DMS153 (cell line): ENCODE measurements around the gene MYOCOS.
"Not testable (repeated sequence)": the region's sequence is repeated elsewhere in the genome, so short reads cannot be mapped to it uniquely, and the experiment has no call there.

Experiments used
- DNase-seq: peaks from one replicate; lab custom pipeline; 2025; lab: John Stamatoyannopoulos, UW

Gene MYOCOS

DNA sequence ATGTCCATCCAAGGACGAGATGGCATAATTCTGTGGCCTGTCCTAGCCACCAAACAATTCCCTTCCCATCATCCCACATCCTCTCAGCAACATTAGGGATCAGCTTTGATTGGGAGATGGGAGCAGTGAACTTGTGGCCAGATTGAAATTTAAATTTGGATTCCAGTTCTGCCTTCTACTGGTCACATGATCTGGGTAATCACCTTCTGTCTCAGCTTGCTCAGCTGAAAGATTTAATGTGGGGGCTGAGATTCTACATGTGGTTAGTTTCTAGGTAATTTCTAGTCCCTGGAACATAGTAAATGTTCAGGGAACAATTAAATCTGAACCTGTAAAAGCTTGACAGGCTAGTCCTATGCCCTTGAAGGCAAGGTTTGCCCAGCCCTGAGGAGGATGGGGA is 3.2 kb downstream of the MYOCOS start:
- no peak for DNase-seq

DNA sequence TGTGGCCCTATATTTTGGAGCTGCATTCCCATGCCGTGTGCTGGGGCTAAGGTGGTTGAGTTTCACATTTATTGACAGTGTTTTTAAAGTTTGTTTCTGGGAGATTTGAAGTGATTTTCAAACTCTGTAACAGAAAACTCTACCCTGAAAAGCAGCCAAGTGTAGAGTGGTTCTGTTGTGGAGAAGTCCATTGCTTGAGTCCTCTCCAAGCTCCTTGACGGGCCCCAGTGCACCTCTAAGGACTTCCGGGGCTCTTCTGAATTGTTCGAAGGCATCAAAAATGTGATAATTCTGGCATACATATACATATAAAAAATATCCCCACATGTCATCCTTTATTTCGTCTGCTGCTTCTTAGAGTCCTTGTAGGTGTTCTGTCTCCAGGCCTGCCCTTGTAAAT is 5.0 kb downstream of the MYOCOS start:
- no peak for DNase-seq

DNA sequence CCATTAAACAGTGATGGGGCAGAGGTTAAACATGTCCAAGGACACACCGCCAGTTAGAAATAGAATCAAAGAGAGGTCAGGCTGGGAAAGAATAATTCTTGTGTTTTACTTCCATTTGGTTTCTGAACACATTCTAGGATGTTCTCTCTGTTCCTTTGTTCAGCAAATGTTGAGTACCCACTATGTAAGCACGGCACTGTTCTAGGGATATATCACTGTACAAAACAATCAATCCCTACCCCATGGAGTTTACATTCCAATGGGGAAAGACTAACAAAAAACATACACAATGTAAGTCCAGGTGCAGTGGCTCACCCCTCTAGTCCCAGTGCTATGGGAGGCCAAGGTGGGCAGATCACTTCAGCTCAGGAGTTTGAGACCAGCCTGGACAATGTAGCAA is 6.2 kb downstream of the MYOCOS start:
- no peak for DNase-seq

DNA sequence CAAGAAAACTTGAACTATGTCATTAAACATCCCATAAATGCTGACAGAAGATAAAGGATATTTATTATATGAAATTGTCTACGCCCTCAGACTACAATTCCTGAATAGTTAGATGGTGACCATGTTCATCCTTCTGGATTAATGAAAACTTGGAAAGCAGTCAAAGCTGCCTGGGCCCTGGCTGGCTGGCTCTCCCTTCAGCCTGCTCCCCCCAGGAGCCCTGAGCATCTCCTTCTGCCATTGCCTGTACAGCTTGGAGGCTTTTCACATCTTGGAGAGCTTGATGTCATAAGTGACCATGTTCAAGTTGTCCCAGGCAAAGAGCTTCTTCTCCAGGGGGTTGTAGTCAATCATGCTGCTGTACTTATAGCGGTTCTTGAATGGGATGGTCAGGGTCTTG is 13.6 kb downstream of the MYOCOS start:
- no peak for DNase-seq

DNA sequence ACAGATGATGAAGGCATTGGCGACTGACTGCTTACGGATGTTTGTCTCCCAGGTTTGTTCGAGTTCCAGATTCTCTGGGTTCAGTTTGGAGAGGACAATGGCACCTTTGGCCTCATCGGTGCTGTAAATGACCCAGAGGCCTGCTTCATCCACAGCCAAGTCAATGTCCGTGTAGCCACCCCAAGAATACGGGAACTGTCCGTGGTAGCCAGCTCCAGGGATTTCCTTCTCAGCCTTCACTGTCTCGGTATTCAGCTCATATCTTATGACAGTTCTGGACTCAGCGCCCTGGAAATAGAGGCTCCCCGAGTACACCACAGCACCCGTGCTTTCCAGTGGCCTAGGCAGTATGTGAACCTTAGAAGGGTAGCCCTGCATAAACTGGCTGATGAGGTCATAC is 14.1 kb downstream of the MYOCOS start:
- no peak for DNase-seq

DNA sequence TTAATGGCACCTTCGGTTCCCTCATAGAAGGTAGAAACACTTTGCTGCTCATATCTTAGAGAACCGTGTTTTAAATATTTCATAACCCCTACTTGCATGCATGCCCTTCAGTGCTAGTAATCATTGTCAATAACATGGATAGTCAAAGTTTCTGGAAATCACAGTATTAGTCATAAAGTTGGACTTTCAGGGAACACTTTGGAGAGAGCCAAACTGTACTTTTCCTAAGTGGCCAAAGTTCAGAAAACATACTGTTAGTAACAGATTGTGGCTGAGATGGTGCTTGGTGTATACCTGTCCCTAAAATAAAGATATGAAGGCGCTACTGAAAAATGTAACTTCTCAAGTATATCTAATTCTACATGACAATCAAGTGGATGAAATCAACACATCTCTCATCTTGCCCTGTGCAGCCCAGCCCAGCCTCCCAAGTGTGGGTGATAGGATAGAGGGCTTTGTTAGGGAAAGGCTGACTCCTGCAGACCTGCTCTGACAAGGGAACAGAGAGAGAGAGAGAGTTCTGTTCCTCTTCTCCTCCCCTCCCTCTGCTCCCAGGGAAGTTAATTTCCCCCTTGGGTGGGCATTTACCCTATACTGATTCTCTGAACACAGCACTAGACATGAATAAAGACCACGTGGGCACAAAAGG is 16.0 kb downstream of the MYOCOS start:
- no peak for DNase-seq

DNA sequence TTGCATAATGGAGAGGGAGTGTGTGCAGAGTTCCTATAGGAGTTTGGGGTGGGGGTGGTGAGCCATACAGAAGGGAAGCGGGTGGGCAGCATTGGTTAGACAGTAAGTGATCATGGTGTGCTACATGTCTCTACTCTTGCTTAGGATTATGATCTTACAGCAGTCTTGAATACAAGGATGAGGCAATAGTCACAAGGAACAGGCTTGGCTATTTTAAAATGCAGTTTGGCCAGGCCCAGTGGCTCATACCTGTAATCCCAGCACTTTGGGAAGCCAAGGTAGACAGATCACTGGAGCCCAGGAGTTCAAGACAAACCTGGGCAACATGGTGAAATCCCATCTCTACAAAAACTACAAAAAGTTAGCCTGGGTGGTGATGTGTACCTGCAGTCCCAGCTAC is 18.2 kb downstream of the MYOCOS start:
- no peak for DNase-seq

DNA sequence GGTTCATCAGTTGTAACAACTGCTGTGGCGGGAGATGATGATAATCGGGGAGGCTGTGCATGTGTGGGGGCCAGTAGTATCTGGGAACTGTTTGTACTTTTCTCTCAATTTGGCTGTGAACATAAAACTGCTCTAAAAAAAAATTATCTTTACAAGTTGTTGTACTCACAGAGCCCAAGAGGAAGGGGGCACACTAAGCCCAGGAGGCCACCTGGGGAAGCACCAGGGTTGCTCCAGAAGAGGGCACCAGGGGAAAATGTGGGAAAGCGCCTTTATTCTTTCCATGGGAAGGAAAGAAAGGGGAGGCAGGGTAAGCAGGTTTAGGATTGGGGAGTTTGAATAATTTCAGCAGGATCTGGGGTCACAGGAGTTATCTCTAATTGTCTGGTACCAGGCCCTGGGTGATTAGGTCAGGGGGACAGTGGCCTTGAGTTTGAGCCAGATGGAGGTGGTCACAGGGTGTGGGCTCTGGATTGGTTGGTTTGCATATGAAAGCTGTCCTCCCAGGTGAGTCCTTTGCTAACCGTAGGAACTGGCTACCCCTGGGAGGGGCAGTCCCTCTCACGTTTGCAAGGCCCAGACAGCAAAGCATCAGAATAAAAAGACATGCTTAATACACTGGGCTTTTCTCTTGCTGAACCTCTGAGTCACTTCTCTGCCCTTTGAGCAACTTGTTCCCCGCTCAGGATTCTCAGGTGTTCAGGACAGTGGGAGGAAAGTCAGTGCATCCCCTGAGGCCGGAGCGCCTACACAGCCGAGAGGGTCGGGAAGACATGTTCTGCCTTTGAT is 19.2 kb downstream of the MYOCOS start:
- no peak for DNase-seq

DNA sequence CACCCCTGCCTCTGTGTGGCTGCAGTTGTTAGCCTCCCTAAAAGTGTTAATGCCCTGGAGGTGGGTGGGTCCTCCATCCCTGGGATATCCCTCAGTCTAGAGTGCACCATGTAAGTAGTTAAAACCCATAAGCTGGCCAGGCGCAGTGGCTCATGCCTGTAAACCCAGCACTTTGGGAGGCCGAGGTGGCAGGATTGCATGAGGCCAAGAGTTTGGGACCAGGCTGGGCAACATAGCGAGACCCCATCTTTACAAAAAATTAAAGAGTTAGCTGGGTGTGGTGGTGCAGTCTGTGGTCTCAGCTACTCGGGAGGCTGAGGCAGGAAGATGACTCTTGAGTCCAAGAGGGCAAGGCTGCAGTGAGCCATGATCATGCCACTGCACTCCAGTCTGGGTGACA is 20.2 kb downstream of the MYOCOS start:
- no peak for DNase-seq

DNA sequence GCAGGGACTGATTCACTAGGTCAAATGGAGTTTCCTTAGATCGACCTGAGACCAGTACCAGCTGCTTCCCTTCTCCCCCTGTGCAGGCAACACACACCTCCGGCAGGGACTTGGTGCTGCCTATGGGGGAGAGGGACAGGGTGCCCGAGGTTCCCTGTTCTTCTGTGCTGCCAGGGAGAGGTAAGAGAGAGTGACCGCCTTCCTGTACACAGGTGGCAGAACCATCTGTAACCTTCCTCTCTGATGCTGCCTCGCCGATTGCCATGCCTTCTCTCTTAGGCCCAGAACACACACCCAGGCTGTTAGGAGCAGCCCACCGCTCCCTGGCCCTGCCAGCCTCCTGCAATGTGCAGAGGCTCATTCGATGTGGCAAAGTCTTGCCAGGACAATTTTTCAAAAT is 21.1 kb downstream of the MYOCOS start:
- DNase-seq, result no peak

DNA sequence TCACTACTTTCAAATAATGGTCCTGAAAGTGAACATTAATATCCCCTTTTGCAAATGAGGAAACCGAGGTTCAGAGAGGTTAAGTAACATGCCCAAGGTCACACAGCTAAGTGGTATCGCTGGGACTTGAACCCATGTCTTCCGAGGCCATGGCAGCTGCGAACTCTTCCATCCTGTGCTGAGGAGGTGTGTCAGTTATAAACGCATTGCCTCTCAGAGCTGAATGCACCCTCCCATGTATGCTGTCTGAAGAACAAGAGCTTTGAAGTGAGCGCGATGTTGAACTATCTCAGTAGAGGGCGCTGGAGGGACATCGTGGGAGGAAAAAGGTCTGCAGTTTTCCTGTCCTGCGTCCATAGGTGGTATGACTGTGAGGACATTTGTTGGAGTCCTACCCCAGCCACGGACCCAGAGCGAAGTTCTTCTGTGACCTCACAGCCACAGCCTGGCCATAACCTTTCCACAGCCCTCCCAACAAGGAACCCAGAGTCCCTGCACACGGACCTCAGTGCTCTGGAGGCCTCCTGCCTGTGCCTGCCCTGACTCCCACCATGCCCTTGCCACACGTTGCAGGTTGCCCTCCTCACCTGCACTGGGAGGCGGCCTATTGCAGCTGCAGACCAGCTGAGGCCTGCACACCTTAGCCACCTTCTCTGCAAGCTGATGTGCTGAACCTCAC is 22.9 kb downstream of the MYOCOS start:
- DNase-seq, result peak; percentile 83

DNA sequence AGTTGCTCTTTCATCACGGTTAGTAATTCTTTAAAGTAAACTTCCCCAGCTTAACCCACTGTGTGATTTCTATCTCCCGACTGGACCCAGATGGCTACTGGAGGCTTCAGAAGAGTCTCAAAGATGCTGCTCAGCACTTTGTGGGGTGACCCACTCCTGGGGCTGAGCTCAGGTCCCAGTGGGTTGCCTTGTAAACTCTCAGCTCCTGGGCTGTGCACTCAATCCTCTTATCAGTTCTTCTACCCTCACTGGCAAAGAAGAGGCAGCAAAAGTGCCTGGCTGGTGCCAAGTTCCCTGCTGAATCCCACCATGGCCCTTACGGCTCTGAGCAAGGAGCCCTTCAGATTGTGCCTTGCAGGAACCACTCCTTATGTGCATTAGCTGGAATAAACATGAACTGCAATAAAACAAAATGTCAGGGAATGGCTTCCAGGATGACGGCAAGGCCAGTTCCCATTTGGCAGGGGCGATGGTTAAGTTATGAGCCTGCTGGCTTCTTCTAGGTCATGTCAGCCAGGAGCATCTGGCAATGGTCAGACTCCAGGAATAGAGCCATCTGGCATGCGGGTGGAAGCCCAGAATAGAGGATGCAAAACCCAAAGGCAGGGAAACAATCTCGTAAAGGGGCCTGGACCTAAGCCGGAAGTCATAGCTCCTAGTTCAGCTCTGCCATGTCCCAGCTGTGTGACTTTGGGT is 23.7 kb downstream of the MYOCOS start:
- DNase-seq, result no peak

DNA sequence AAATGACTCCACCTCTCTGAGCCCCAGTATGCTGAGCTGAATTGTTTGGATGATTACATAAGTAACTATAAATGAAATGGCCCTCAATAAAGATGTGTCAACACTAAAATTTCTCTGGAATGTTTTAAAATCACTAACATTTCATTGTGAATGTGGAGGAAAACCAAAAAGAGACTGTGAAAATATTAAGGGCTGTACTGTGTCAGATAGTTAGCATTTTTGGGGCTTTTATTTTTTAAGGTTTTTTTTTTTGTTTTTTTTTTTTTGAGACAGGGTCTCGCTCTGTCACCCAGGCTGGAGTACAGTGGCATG is 24.2 kb downstream of the MYOCOS start:
- no peak for DNase-seq

DNA sequence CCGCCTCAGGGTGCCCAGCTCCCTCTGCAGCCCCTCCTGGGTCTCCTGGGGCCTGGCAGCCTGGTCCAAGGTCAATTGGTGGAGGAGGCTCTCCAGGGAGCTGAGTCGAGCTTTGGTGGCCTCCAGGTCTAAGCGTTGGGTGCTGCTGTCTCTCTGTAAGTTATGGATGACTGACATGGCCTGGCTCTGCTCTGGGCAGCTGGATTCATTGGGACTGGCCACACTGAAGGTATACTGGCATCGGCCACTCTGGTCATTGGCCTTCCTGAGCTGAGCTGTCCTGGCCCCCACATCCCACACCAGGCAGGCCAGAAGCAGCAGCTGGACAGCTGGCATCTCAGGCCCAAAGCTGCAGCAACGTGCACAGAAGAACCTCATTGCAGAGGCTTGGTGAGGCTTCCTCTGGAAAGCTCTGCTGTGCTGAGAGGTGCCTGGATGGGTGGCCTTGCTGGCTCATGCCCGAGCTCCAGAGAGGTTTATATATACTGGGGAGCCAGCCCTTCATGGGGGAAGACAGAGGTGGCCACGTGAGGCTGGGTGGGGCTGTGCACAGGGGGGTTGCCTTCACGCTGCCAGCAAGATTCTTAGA is 30.3 kb downstream of the MYOCOS start, which contains the start of gene MYOC:
MYOC (minus strand) TSS at position 455 of the 589 bp plus-strand sequence; CDS start at position 378, 77 bp downstream.
- DNase-seq, result no peak

DNA sequence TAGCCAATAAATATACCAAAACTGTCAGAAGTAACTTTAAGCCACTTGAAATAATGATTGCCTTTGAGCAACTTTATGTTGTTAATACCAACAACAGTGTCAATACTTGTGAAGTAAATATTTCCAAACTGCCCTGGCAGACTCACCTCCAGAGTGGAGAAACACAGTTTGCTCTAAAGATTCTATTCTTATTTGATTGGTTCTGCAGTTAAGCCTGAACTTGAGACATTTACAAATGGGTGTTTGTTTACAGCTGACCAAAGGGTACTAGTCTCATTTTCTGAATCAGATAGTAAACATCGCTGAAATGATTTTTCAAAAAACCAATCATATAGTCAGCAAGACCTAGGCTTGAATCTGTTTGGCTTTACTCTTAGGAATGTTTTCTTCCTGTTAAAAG is 31.8 kb downstream of the MYOCOS start:
- DNase-seq, result no peak

DNA sequence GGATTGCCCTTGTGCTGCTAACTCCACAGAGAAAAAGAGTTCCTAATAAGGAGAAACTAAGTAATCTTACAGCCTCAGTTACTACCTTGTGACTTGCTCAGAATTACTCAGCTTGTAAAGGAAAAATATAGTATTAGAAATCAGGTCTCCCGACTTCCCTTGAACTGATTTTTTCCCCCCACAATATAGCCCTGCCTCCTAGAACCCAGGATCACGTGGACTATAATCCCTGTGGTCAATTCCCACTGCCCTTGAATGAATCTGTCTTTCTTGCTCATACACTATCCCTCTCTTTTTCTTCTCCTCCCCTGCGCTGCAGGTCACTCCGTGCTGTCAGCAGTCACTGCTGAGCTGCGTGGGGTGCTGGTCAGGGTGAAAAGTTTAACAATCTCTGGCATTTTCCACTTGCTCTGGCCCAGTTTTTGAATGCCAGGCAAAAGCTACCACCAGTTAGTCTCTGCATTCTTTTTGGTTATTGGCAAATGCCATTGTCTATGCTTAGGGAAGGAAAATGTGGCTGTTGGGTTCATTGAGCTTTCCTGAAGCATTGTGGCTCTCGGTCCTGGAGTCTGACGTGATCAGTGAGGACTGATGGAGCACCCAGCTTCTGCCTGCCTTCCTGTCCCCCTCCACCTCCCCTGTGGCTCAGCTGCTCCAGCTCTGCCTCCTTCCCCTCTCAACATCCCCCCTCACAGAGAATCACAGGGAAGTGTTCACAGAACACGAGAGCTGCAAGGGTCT is 32.3 kb downstream of the MYOCOS start:
- no peak for DNase-seq

DNA sequence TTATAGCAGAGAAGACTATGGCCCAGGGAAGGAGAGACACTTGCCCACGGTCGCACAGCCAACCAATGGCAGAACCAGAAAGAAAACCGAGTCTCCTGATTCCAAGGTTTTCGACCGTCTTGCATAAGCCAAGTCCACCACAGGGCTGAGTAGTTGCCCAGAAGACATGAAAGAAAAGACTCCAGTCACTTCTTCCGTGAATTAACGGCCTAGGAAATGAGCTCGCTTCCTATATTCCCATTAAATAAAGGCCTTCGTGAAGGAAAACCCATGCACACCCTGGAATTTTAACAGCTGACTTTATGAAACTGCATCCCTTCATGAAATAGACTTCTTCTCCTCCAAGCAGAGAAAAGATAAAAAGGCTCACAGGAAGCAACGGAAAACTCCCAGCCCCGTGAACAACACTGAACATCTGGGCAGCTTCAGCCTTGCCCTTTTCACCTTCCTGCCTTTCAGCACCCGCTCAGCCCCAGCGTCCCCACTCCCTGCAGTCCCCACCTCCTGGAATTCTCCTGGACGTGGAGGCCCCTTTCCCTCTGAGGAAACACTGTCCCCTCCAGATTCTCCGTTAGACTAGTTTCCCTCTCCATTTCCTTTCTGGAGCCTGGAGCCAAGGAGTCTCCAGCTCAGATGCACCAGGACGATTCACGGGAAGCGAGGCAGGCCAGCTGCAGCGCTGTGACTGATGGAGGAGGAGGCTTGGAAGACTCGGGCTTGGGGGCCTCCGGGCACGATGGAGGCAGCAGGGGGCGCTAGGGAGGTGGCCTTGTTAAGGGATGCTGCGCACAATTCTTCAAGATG is 33.1 kb downstream of the MYOCOS start:
- peak; percentile 3 for DNase-seq

DNA sequence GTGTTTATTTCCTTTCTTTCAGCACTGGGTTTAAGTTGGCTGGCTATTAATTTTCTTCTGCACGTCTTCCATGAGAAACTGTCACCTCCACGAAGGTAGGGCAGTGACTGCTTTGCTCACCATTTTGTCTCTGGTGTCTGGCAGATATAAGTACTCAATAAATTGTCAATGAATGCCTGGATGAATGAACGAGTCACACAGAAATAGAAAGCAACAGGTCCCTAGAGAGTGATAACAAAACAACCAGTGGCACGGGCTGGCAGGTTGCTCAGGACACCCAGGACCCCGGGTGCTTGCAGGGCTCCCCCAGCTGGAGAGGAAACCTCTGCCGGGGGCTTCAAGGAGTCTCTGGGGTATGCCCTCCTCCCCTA is 33.7 kb downstream of the MYOCOS start:
- no peak for DNase-seq

DNA sequence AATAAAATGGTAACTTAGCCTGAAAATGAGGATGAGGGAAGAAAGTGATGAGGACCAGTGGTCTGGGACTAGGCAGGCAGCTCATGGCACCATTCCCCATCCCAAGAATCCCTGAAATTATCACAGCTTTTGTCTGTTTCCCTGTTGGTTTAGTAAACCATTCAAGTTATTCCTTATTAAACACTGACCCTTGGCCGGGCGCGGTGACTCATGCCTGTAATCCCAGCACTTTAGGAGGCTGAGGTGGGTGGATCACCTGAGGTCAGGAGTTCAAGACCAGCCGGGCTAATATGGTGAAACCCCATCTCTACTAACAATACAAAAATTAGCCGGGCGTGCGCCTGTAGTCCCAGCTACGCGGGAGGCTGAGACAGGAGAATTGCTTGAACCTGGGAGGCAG is 34.2 kb downstream of the MYOCOS start:
- DNase-seq, result not testable (repeated sequence)

DNA sequence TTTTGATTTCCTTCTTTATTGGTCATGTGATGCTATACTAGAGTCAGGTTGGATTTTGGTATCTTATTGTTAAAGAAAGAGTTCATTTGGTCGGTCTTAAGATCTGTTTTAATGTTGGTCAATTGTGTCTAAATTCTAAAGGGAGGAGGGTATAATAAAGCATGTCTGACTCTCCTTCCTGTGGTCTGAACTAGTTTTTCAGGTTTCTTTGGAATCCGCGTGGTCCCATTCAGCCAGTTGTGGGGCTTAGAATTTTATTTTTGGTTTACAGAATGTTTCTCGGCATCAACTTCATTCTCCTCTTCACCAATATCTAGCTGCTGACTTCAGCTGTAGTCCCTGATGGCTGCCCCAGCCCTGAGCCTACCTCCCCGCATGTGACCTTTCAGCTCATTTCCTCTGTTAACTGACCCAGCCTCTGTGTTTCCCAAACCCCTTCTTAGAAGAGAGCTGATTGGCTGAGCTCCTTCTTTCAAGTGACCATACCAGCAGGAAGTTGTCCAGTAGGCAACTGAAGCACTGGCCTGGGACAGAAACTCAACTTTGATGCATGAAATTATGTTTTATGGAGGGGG is 39.1 kb downstream of the MYOCOS start:
- DNase-seq, result no peak
